AG09319 (cell line): ENCODE data around the gene ZNF37A.
"Not testable (repeated sequence)": the region's sequence is repeated elsewhere in the genome, so short reads cannot be mapped to it uniquely, and the experiment has no call there.

Source experiments
- DNase-seq: peaks from one replicate; pipeline ENCODE4 v3.0.0-alpha.2; 2010; ENCODE audit warnings: low read depth; ENCODE audit errors: extremely low read depth
- TF ChIP-seq, protein P1 (sequence below): IDR thresholded peaks from 2 replicates; pipeline ENCODE4 v1.5.1; 2011; ENCODE audit warnings: low read depth, mild to moderate bottlenecking, inconsistent platforms, low read length, moderate library complexity

ZNF37A gene

DNA sequence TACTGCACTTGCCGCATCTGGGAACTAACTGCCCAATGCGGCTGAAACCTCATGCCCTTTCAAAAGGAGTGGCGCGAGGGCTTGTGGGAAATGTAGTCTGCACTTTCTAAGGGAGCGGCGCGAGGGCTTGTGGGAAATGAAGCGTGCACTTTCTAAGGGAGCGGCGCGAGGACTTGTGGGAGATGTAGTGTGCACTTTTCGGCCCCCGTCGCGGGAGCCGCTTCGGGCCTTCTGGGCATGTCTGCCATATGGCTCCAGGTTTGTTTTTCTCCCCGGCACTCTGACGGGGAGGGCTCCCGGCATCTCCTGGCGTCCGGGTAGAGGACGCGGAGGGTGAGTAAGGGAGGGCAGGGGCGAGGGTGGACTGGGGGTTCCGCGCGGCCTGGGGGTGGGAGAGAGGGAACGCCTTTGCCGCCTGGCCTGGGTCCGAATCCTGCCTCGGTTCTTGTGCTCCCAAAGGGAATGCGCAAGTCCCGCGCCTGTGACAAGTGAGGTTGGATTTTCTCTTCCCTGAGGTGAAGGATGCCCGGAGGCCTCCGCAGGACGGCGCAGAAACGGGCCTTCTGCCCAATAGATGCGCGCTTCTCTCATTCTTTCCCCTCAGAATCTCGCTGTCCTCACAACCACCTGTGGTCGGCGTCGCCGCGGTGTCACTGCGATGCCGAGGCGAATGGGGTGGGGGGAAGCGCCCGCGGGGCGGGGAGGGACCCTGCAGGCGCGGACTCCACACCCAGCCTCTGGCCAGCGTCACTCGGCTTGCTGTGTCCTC lies at the start of gene ZNF37A:
TSS of gene ZNF37A (plus strand) at position 180 of the 769 bp plus-strand sequence. CDS start 2,281 bp downstream, outside the sequence.
- peak; percentile 88 for DNase-seq
- TF ChIP-seq, protein P1, sequence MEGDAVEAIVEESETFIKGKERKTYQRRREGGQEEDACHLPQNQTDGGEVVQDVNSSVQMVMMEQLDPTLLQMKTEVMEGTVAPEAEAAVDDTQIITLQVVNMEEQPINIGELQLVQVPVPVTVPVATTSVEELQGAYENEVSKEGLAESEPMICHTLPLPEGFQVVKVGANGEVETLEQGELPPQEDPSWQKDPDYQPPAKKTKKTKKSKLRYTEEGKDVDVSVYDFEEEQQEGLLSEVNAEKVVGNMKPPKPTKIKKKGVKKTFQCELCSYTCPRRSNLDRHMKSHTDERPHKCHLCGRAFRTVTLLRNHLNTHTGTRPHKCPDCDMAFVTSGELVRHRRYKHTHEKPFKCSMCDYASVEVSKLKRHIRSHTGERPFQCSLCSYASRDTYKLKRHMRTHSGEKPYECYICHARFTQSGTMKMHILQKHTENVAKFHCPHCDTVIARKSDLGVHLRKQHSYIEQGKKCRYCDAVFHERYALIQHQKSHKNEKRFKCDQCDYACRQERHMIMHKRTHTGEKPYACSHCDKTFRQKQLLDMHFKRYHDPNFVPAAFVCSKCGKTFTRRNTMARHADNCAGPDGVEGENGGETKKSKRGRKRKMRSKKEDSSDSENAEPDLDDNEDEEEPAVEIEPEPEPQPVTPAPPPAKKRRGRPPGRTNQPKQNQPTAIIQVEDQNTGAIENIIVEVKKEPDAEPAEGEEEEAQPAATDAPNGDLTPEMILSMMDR = no peak

DNA sequence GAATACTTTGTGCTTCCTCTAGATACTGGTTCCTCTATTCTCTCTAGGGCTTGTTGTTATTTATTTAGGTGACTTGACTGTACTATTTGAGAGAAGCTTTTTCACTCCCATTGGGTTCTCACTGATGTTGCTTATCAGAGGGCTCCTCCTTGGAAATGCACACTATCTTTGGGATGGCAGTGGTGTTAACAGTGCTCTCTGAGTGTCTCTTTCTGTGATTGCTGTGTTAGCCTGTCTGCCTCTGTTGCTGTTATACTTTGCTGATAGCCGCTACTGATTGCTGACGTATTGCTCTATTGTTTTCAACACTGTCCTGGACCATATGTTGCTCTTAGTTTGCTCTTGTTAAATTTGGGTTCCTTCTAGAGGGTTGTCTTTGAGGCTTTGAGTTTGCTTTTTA lies 49.0 kb upstream of the ZNF37A start:
- DNase-seq = no peak
- TF ChIP-seq, protein P1 = no peak

DNA sequence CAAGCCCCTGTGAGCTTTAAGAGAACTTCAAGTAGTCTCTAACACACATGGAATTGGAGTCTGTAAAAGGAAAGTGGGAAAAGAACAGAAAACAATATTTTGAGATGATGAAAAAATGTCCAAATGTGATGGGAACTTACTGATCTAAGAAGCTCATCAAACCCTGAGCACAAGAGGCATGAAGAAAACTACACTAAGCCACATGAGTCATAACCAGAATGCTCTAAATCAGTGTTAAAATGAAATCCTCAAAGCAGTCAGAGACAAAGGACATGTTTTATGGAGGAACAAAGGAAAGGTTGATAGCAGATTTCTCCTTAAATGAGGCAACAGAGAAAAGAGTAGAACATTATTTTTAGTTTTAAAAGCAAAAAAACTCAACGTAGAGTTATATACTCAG lies 46.5 kb upstream of the ZNF37A start:
- DNase-seq = no peak
- TF ChIP-seq, protein P1 = no peak

DNA sequence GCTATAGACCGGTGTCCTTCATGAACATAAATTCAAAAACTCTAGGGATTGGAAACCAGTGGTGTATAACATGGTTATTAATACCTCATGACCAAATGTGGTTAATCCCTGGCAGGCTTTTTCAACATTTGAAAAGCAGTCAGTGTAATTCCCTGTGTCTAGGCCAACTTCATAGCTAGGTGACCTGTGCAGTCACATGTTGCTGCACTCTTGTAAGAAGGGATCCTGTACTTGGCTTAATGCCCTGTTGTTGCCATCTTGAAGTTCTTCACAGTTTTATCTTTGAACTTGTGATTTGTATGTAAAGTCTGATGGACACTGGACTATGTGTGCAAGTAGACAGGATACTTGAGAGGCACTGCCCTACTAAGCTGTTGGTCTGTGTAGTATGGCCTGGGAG lies 43.9 kb upstream of the ZNF37A start:
- DNase-seq = no peak
- TF ChIP-seq, protein P1 = no peak

DNA sequence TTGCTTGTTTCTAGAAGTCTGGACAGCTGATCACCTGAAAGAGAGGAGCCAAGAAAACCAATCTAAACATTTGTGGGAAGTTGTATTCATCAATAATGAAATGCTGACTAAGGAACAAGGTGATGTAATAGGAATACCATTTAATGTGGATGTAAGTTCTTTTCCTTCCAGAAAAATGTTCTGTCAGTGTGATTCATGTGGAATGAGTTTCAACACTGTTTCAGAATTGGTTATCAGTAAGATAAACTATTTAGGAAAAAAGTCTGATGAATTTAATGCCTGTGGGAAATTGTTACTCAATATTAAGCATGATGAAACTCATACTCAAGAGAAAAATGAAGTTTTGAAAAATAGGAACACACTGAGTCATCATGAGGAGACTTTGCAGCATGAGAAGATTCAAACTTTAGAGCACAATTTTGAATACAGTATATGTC lies 39.8 kb upstream of the ZNF37A start:
- TF ChIP-seq, protein P1 = no peak
- peak; percentile 58 for DNase-seq

DNA sequence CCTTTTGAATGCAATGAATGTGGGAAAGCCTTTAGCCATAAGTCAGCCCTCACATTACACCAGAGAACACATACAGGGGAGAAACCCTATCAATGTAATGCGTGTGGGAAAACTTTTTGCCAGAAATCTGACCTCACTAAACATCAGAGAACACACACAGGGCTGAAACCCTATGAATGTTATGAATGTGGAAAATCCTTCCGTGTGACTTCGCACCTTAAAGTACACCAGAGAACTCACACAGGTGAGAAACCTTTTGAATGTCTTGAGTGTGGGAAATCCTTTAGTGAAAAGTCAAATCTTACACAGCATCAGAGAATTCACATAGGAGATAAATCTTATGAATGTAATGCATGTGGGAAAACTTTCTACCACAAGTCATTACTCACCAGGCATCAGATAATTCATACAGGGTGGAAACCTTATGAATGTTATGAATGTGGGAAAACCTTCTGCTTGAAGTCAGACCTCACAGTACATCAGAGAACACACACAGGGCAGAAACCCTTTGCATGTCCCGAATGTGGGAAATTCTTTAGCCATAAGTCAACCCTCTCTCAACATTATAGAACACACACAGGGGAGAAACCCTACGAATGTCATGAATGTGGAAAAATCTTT lies 38.8 kb upstream of the ZNF37A start:
- not testable (repeated sequence) for DNase-seq

DNA sequence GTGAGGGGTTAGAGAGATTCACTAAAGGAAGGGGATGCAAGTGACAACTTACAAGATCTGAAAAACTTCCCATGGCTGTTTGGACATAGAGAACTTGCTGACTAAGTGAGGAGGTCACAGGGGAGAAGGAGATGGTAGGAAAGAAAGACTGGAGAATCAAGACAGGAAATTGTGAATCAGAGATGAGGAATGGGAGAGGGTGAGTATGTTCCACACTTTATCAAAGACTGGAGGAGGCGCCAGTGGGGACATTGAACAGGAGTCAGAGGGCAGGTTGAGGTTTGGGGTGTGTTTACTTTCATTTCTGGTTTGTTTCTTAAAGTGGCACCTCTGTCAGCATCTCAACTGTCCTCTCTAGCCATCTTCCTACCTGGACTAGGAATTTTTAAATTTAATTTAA lies 24.5 kb upstream of the ZNF37A start:
- DNase-seq = not testable (repeated sequence)

DNA sequence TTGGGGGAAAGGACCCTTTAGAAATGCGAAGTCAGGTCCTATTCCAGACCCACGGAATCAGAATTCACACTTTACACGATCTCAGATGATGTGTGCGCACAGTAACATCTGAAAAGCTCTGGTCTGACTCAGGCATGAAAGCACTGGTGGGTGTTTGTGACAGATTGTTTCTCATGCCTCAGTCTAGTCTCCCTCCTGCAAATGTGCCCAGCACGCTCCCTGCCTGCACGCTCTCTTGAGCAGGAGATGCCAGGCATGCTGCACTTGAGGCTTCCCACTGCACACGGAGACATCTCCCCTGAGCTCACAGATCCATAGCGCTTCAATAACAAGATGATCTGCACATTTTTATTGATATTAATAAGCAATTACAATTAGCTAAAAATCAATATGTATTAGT lies 23.6 kb upstream of the ZNF37A start:
- TF ChIP-seq, protein P1 = no peak
- no peak for DNase-seq
